ENCODE results near the gene AGAP1.

- TF ChIP-seq POLR2A (IDR thresholded peaks at IDR 0.05) = no peak
- TF ChIP-seq, protein P1, sequence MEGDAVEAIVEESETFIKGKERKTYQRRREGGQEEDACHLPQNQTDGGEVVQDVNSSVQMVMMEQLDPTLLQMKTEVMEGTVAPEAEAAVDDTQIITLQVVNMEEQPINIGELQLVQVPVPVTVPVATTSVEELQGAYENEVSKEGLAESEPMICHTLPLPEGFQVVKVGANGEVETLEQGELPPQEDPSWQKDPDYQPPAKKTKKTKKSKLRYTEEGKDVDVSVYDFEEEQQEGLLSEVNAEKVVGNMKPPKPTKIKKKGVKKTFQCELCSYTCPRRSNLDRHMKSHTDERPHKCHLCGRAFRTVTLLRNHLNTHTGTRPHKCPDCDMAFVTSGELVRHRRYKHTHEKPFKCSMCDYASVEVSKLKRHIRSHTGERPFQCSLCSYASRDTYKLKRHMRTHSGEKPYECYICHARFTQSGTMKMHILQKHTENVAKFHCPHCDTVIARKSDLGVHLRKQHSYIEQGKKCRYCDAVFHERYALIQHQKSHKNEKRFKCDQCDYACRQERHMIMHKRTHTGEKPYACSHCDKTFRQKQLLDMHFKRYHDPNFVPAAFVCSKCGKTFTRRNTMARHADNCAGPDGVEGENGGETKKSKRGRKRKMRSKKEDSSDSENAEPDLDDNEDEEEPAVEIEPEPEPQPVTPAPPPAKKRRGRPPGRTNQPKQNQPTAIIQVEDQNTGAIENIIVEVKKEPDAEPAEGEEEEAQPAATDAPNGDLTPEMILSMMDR (IDR thresholded peaks at IDR 0.05) = no peak
Observed at GRCh38 chr2:235926229-235926628, 432.4 kb downstream of the AGAP1 start.

Data from uterus (tissue), 2 donors.